IPS-NIHi7 (cell line): Measurements from ENCODE around the gene DYDC2.
"Not testable (repeated sequence)": the region's sequence is repeated elsewhere in the genome, so short reads cannot be mapped to it uniquely, and the experiment has no call there.

Experiments
- DNase-seq: peaks from one replicate; pipeline ENCODE4 v3.0.0; 2012; ENCODE audit warnings: mixed read lengths; ENCODE audit errors: extremely low spot score

Gene DYDC2

DNA sequence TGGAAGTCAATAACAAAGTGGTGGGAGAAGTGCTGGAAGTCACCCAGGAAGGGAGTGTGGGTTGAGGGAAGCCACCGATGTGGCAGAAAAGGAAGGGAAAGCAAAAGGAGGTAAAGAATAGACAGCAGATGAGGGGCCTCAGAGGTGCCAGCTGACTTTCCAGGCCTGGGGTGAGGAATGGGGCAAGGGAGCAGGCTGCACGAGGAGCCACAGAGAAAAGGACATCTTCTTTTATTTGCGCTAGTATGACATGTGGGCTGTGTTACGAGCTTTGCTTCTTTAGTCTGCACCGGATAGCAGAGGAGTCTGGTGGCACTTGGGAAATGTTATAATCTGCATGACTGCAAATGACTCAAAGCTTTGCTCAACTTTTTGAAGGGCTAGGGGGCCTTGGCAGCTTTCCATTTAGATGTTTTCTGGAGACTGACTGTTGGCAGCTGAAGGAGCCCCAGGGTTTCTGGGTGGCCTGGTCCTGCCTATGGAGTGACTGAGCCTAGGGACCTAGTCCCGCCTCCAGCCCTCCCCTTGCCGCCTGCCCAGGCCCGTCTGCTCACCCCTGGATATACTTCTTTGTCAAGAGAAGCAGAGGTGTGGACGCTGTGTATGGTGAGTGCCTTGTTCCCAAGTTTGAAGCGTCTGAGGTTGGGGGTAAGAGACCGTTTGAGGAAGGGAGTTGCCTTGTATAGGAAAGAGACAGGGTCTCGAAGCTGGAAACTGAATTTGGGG lies 56.9 kb downstream of the DYDC2 start:
- DNase-seq: no peak

DNA sequence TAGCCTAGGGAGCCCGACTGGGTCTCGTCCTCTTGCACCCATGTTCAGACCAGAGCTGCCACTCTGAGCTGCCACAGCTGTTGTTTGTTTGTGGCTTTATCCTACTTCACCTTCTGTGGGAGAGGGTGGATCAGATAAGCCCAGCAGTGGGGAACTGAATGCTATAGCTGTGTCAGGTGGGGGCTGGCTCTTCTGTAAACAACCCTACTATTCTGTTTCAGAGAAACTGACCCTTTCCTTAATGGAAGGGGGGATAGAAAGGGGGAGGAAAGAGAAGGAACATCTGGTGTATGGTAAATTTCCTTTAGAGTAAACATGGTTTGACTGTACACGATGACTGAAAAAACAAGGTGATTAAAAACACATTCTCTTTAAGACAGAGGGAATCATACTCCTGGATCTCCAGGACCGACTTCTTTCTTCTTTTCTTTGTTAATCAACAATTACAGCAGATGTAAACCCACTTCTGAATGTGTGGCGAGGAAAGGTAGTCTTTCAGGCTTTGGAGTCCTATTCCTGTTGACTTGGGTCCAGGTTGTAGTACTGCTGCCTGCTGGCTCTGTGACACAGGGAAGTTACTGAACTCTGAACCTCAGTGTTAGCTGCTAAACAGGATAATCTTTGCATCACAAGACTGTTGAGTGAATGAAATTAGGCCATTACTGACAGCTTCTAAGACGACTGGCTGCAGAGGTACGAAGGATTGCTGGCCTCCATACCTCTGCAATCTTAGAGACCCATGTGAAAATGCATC lies 57.7 kb downstream of the DYDC2 start:
- DNase-seq: no peak

DNA sequence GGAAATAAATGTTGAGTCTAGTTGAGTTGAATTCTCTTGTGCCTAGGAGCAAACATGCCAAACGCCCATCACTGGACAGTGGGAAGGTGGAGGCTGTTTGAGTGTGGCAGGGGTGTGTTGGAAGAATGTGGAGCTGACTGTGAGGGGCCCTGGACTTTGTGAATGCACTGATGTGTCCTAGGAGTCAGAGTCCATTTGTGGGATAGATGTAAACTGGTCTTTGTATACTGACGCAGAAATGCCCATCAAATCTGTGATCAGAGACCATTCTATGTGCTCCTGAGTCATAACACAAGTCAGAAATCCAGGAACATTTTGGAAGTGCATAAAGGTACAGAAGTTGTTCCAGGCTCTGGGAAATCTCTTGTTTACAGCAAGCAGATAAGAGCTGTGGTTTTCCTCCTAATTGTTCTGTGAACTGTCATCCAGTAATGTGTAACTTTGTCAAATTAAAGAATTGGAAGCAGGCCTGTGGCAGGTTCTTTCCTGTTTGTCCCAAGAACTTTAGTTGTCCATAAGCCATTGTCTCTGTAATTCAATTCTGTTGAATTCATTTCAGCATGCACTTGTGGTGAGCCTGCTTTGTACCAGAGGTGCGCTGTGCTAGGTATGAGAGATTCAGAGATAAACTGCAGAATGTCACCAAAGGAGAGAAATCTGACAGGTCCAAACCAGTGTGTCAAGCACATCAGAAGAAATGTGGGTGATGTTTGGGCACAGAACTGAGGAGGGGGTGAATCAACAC lies 59.3 kb downstream of the DYDC2 start:
- no peak for DNase-seq

DNA sequence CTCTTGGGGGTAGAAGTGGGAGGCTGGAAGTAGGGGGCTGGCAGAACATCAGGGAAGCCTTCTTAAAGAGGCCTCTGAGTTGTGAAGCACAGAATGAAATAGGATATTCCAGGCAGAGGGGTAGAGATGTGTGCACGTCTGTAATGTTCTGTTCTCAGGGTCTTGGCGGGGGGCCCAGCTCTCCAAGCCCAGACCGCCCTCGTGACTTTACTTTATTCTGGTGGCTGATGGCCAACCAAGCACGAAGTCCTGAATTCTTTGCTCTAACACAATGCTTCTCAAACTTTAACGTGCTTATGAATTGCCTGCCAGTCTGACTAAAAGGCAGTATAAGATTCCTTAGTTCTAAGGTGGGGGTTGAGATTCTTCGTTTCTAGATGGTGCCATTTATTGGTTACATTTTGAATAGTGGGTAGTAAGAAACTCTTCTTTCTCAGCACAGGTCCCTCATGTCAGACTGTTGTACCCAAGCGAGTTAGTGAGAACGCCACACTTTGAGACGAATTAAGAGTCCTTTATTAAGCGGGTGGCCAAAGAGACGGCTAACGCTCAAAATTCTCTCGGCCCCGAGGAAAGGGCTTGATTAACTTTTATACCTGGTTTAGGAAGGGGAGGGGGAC lies 60.0 kb downstream of the DYDC2 start:
- DNase-seq: no peak

GRCh38 chr10:80417256-80417655 lies 60.7 kb downstream of the DYDC2 start:
- not testable (repeated sequence) for DNase-seq
